Esophagus squamous epithelium (tissue), 5 donors: ENCODE measurements around the gene CACNA2D3. TPM values are rescaled to one million over a fixed set of nuclear protein-coding genes. Genes with fewer than 3 reads are reported as not detected.

Experiments
- DNase-seq: peaks from one replicate; lab custom pipeline; 2025; lab: John Stamatoyannopoulos, UW
- H3K27ac ChIP-seq, 4 donors: fragments of 200-600 bp; sonication (generic); one replicate each; pipeline ENCODE4 v1.5.1; 2016 to 2019; ENCODE audit warnings: mild to moderate bottlenecking in 1 of 4
- H3K27me3 ChIP-seq, 4 donors: fragments of 200-600 bp; sonication (generic); 1 replicate in 3 of 4; 2 replicates in 1 of 4; pipeline versions ENCODE4 v1.5.1 to v1.6.0; 2017 to 2021; ENCODE audit warnings: antibody characterized with exemption in 1 of 4
- H3K36me3 ChIP-seq, 3 donors: fragments of 200-600 bp; sonication (generic); one replicate each; pipeline ENCODE4 v1.5.1; 2016 to 2019
- H3K4me1 ChIP-seq, 3 donors: fragments of 200-600 bp; sonication (generic); one replicate each; pipeline ENCODE4 v1.5.1; 2017 to 2019
- H3K4me3 ChIP-seq, 4 donors: fragments of 200-600 bp; sonication (generic); 1 replicate in 3 of 4; 2 replicates in 1 of 4; pipeline ENCODE4 v1.5.1; 2016 to 2019; ENCODE audit warnings: mild to moderate bottlenecking in 2 of 4, moderate library complexity in 1 of 4
- H3K9me3 ChIP-seq, 3 donors: fragments of 200-600 bp; sonication (generic); one replicate each; pipeline ENCODE4 v1.5.1; 2016 to 2019
- POLR2A ChIP-seq, 4 donors: fragments of 450-650 bp; IDR thresholded peaks; one replicate each; pipeline ENCODE4 v1.6.1; 2017; ENCODE audit warnings: antibody characterized with exemption in 4 of 4, mild to moderate bottlenecking in 4 of 4, moderate library complexity in 3 of 4
- WGBS, 2 donors: methylation state at CpG; one replicate each; pipeline ENCODE4 v1.1.5; 2018; 5-methylcytosine and 5-hydroxymethylcytosine counted together
- intact Hi-C: fragments of 100-400 bp; cut with DNase I; formaldehyde crosslinking; loops from one replicate; pipeline ENCODE4 v1.15.0; 2022
- total RNA-seq, 4 donors: library from RNA; depleted of rRNA; stranded (reverse); fragments of >200 nt; gene quantifications; one replicate each; pipeline ENCODE4 v1.1.0, GENCODE V29; 2016
- TF ChIP-seq, protein P1 (sequence below), 6 experiments: fragments of 450-650 bp in 4 of 6; fragments of 200-600 bp in 2 of 6; sonication (generic) in 2 of 6; IDR thresholded peaks; one replicate each; pipeline ENCODE4 v1.5.1; 2016 to 2019; ENCODE audit warnings: antibody characterized with exemption in 6 of 6, mild to moderate bottlenecking in 4 of 6, moderate library complexity in 4 of 6
- donor health status: DM: yes; HTN: yes; CAD: no.

Gene CACNA2D3
- total RNA-seq, 4 donors from 2014 or later = 1.2 to 7.1 (median 5.1) TPM

DNA sequence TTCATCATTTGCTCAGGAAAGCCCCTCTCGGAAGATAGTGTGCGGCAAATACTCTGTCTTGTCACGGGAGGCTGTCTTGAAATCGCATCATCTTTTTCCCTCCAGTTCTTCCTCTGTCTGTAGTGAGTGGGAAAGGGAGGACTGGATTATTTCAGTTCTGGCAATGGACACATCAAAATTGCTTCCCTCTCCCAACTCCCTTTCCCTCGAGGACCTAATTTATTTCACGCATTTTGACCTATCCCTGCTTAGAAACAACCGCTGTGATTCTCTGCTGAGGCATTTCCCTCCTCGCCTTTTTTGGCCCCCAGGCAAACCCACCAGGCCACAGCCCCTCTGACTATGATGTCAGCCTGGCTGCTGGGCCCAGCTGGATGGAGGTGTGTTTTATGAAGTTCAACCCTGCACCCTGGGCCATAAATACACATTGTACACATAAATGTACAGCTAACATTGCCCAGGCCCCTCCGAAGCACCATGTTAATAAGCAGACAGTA is 944.2 kb downstream of the CACNA2D3 start:
- Histone ChIP-seq H3K4me1 (peaks cover 0 to 5% (median 0%) of the 10 kb centered on the region in 3 donors), H3K36me3 (no peaks in the 10 kb centered on the region), H3K27ac (no peak overlapping the region), H3K4me3 (no peak overlapping the region), H3K9me3 (no peaks in the 10 kb centered on the region), H3K27me3 (no peaks in the 10 kb centered on the region)
- 88% methylated on average over 9 of the region's 9 CpGs for WGBS, 2 donors
- DNase-seq = no peak
- TF ChIP-seq, protein P1, sequence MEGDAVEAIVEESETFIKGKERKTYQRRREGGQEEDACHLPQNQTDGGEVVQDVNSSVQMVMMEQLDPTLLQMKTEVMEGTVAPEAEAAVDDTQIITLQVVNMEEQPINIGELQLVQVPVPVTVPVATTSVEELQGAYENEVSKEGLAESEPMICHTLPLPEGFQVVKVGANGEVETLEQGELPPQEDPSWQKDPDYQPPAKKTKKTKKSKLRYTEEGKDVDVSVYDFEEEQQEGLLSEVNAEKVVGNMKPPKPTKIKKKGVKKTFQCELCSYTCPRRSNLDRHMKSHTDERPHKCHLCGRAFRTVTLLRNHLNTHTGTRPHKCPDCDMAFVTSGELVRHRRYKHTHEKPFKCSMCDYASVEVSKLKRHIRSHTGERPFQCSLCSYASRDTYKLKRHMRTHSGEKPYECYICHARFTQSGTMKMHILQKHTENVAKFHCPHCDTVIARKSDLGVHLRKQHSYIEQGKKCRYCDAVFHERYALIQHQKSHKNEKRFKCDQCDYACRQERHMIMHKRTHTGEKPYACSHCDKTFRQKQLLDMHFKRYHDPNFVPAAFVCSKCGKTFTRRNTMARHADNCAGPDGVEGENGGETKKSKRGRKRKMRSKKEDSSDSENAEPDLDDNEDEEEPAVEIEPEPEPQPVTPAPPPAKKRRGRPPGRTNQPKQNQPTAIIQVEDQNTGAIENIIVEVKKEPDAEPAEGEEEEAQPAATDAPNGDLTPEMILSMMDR (IDR thresholded peaks at IDR 0.05) = no peak
- TF ChIP-seq POLR2A (IDR thresholded peaks at IDR 0.05) = no peak
- intact Hi-C loops = no loop called here

DNA sequence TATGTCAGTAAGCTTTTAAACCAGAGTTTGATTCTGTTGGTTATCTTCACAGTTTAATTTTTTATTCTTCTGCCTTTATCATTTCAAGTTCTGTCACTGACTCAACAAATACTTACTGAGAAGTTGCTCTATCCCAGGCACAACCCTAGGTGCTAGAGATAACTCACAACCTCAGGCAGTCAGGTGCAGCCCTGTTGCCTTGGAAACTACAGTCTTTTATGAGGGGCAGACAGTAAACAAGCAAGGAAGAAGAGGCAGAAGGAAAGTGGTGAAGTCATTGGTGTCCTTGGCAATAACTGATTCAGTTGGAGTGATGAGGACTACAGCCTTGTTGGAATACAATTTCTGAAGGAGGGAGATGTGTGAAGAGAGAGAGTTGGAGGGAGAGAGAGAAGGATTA is 947.6 kb downstream of the CACNA2D3 start:
- H3K27me3 ChIP-seq = no peaks in the 10 kb centered on the region
- DNase-seq = no peak
- H3K4me1 ChIP-seq = no peaks in the 10 kb centered on the region
- H3K9me3 ChIP-seq = no peaks in the 10 kb centered on the region
- no peak overlapping the region for H3K4me3 ChIP-seq
- intact Hi-C loops = no loop called here
- no peaks in the 10 kb centered on the region for H3K36me3 ChIP-seq
- TF ChIP-seq, protein P1 (IDR thresholded peaks at IDR 0.05) = no peak
- TF ChIP-seq POLR2A (IDR thresholded peaks at IDR 0.05) = no peak
- no peak overlapping the region for H3K27ac ChIP-seq

DNA sequence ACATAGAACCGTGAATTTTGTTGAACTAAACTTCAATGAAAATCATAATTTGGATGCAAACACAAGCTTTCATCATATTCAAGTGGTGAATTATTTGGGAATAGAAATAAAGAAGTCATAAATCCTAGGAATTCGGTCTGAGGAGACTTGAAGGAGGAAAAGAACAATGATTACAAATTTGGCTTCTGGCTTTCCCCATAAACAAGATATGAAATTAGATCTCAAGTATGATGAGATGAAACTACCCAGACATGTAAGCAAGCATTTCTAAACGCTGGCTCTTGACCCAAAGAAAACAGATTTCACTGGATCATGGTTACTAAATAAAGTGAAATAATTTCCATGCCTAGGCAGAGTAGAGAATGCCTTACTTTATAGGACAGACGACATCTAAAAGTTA is 952.4 kb downstream of the CACNA2D3 start:
- H3K9me3 ChIP-seq = no peaks in the 10 kb centered on the region
- DNase-seq = no peak
- 41 to 68% methylated on average over 4 of the region's 4 CpGs for WGBS, 2 donors

DNA sequence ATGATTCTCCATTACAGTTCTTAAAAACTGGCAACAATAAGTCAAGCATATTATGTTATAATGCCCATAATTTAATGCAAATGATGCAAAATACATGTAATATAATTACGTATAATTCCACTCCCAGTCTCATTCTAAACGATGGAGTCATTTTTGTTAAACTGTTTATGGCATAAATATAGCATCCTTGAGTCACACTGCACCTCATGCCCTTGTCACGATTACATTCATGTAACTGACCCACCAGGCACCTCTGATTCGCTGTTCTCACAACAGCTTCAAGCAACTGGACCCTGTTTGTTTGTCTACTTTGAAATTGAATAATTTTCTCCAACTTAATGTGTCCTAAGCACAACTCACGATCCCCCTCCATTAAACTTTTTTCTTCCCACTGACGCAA is 953.5 kb downstream of the CACNA2D3 start:
- TF ChIP-seq, protein P1 (IDR thresholded peaks at IDR 0.05) = no peak
- TF ChIP-seq POLR2A (IDR thresholded peaks at IDR 0.05) = no peak
- Histone ChIP-seq H3K27me3 (no peaks in the 10 kb centered on the region), H3K36me3 (no peaks in the 10 kb centered on the region), H3K9me3 (no peaks in the 10 kb centered on the region), H3K4me1 (no peaks in the 10 kb centered on the region), H3K4me3 (no peak overlapping the region), H3K27ac (no peak overlapping the region)
- intact Hi-C loops = no loop called here
- no peak for DNase-seq
- 66 to 78% methylated on average over 6 of the region's 6 CpGs for WGBS, 2 donors

More for the DNA sequence above, 952.4 kb downstream of the CACNA2D3 start:
- intact Hi-C loops = no loop called here
- Histone ChIP-seq H3K27ac (no peak overlapping the region), H3K27me3 (no peaks in the 10 kb centered on the region), H3K4me1 (no peaks in the 10 kb centered on the region), H3K4me3 (no peak overlapping the region), H3K36me3 (no peaks in the 10 kb centered on the region)
- TF ChIP-seq, protein P1 (IDR thresholded peaks at IDR 0.05) = no peak
- no peak for TF ChIP-seq POLR2A (IDR thresholded peaks at IDR 0.05)

DNA sequence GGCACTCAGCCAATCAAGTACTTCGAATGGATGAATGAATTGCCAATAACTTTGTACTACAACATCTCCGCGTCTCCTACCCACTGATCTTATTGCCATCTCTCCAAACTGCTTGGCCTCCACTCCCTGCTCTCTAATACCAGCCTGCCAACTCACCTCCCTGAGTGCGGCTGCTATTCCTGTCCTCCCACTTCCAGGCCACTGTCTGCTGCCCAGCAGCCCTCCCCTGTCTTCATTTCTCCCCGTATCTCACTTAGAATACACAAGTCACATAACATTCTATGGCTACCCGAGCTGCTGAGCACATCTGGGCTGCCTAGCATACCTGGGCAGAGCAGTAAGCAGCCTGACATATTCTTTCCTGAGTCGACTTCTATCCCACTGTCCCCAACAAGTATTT is 955.4 kb downstream of the CACNA2D3 start:
- Histone ChIP-seq H3K36me3 (no peaks in the 10 kb centered on the region), H3K4me1 (no peaks in the 10 kb centered on the region), H3K4me3 (no peak overlapping the region), H3K27me3 (no peaks in the 10 kb centered on the region), H3K9me3 (no peaks in the 10 kb centered on the region), H3K27ac (no peak overlapping the region)
- intact Hi-C loops = no loop called here
- 76 to 77% methylated on average over 7 of the region's 7 CpGs for WGBS, 2 donors
- no peak for TF ChIP-seq POLR2A (IDR thresholded peaks at IDR 0.05)
- TF ChIP-seq, protein P1 (IDR thresholded peaks at IDR 0.05) = no peak
- DNase-seq = no peak
